Muscle of leg (tissue), 11 donors: ENCODE data around the gene LRCOL1. TPM values are rescaled to one million over a fixed set of nuclear protein-coding genes. Genes with fewer than 3 reads are reported as not detected.
A peak's percentile ranks its signal among the peaks of the same experiment; 100 is the strongest.

Experiments
- DNase-seq: peaks from one replicate; pipeline ENCODE4 v3.0.0; 2013
- H3K27ac ChIP-seq: one replicate; pipeline ENCODE4 v1.5.1; 2013; ENCODE audit warnings: mild to moderate bottlenecking, low read length, control low read depth
- H3K27me3 ChIP-seq: one replicate; pipeline ENCODE4 v1.6.1; 2013; ENCODE audit warnings: low read length; ENCODE audit not compliant: control insufficient read depth, insufficient read depth
- H3K36me3 ChIP-seq: one replicate; pipeline ENCODE4 v1.6.1; 2013; ENCODE audit warnings: low read length; ENCODE audit not compliant: control insufficient read depth, insufficient read depth
- H3K4me1 ChIP-seq: one replicate; pipeline ENCODE4 v1.6.1; 2013; ENCODE audit warnings: low read length; ENCODE audit not compliant: control insufficient read depth, insufficient read depth
- H3K4me3 ChIP-seq: one replicate; pipeline ENCODE4 v1.5.1; 2013; ENCODE audit warnings: low read length, control low read depth
- H3K9me3 ChIP-seq: replicated peaks from 2 replicates; pipeline ENCODE4 v1.6.1; 2013; ENCODE audit warnings: low read depth, low read length; ENCODE audit not compliant: control insufficient read depth
- WGBS: methylation state at CpG from one replicate; pipeline ENCODE4 v1.1.5; 2013; ENCODE audit warnings: missing lambda C conversion rate; ENCODE audit not compliant: insufficient coverage; 5-methylcytosine and 5-hydroxymethylcytosine counted together
- polyA plus RNA-seq, 8 donors: library from polyadenylated mRNA; unstranded; fragments of 120-200 nt; gene quantifications; one replicate each; pipeline versions ENCODE4 v1.2.1 to v1.2.3, GENCODE V29; 2013; ENCODE audit warnings: inconsistent platforms in 1 of 8, low replicate concordance in 1 of 8; ENCODE audit not compliant: insufficient read length in 8 of 8, insufficient read depth in 1 of 8
- total RNA-seq: library from RNA; stranded (reverse); fragments of 120-200 nt; gene quantifications from one replicate; pipeline ENCODE4 v1.2.4, GENCODE V29; 2013

LRCOL1 gene
- total and polyA plus RNA-seq, 9 donors = 0.13 to 0.64 (median 0.22) TPM; not detected in 2

- no peak for DNase-seq
- peaks cover 6% of the 10 kb centered on the region for H3K4me1 ChIP-seq
- 88% methylated on average over 22 of the region's 25 CpGs for WGBS
- no peaks in the 10 kb centered on the region for H3K9me3 ChIP-seq
- peaks cover 35% of the 10 kb centered on the region for H3K36me3 ChIP-seq
- no peak overlapping the region for H3K27ac ChIP-seq
- H3K4me3 ChIP-seq = no peak overlapping the region
- no peaks in the 10 kb centered on the region for H3K27me3 ChIP-seq
These were observed 43.8 kb downstream of the LRCOL1 start for GRCh38 chr12:132566516-132567131.

DNA sequence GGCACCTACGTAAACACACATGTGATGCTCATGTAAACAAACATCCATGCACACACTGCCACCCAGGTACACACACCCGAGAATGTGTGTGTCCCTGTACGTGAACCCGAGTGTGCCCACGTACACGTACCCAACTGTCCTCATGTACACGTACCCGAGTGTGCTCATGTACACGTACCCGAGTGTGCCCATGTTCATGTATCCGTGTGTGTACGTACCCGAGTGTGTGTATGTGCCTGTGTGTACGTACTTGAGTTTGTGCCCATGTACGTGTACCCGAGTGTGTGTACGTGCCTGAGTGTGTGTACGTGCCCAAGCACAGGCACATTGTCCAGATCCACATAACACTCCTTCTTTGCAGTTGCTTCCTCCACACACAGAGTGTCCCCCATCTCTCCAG is 45.0 kb downstream of the LRCOL1 start:
- no peak for DNase-seq
- Histone ChIP-seq H3K4me3 (no peak overlapping the region), H3K27ac (no peak overlapping the region), H3K9me3 (no peaks in the 10 kb centered on the region), H3K4me1 (peaks cover 17% of the 10 kb centered on the region), H3K27me3 (peaks cover 3% of the 10 kb centered on the region), H3K36me3 (peaks cover 25% of the 10 kb centered on the region)
- WGBS = 95% methylated on average over 18 of the region's 18 CpGs

- no peak for DNase-seq
- peaks cover 22% of the 10 kb centered on the region for H3K36me3 ChIP-seq
- H3K27me3 ChIP-seq = peaks cover 3% of the 10 kb centered on the region
- peaks cover 25% of the 10 kb centered on the region for H3K4me1 ChIP-seq
- no peak overlapping the region for H3K27ac ChIP-seq
- H3K9me3 ChIP-seq = no peaks in the 10 kb centered on the region
- H3K4me3 ChIP-seq = no peak overlapping the region
- WGBS = 78% methylated on average over 20 of the region's 20 CpGs
These were observed 46.5 kb downstream of the LRCOL1 start for GRCh38 chr12:132563911-132564310.

DNA sequence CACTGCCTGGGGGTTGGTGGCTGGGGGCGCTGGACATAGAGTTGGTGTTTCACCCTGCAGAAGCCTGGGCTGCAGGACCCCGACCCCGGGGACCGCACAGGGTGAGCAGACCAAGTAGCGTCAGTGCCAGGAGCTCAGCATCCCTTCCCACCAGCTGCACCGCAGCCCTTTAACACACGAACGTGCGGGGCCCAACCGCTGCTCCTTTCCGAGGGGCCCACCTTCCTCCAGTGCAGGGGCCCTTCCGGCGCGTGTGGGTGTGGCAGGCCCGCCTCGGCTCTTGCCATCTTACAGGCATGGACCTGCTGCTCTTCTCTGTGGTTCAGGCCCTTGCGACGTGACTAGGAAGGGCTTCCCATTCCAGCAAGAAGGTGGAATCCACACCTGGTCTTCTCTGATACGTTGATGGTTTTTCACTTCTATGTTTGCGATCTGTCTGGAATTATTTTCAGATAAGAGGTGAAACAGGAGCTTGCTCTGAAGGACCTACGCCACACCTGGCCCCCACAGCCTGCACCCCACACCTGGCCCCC is 47.8 kb downstream of the LRCOL1 start:
- Histone ChIP-seq H3K4me1 (peaks cover 25% of the 10 kb centered on the region), H3K4me3 (no peak overlapping the region), H3K27me3 (peaks cover 4% of the 10 kb centered on the region), H3K9me3 (no peaks in the 10 kb centered on the region), H3K36me3 (peaks cover 11% of the 10 kb centered on the region), H3K27ac (no peak overlapping the region)
- 69% methylated on average over 19 of the region's 21 CpGs for WGBS
- no peak for DNase-seq

GRCh38 chr12:132561427-132562156 is 48.8 kb downstream of the LRCOL1 start:
- Histone ChIP-seq H3K27ac (no peak overlapping the region), H3K9me3 (no peaks in the 10 kb centered on the region), H3K4me3 (peak overlapping the region; percentile 59), H3K36me3 (peaks cover 6% of the 10 kb centered on the region), H3K4me1 (peaks cover 25% of the 10 kb centered on the region), H3K27me3 (peaks cover 4% of the 10 kb centered on the region)
- 39% methylated on average over 16 of the region's 21 CpGs for WGBS
- DNase-seq = no peak

- peak; percentile 73 for DNase-seq
- peak overlapping the region; percentile 59 for H3K4me3 ChIP-seq
- H3K27ac ChIP-seq = no peak overlapping the region
- no peaks in the 10 kb centered on the region for H3K9me3 ChIP-seq
- H3K27me3 ChIP-seq = peaks cover 4% of the 10 kb centered on the region
- WGBS = under 1% methylated on average over 47 of the region's 49 CpGs
- H3K36me3 ChIP-seq = peaks cover 4% of the 10 kb centered on the region
- H3K4me1 ChIP-seq = peaks cover 25% of the 10 kb centered on the region
These were observed 49.6 kb downstream of the LRCOL1 start for GRCh38 chr12:132560614-132561426.

DNA sequence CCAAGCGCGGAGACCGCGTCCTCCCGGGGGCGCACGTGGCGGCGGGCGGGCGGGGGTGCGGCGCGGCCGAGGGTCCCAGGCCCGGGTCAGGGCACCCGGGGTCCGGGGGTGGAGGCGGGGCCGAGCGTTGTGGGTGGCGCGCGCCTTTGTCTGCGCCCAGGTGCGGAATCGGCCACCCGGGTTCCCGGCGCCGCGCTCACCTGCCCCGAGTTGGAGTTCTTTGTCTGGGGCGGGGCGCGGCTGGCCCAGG is 50.1 kb downstream of the LRCOL1 start:
- Histone ChIP-seq H3K4me3 (peak overlapping the region; percentile 59), H3K27ac (no peak overlapping the region), H3K27me3 (peaks cover 4% of the 10 kb centered on the region), H3K36me3 (peaks cover under 1% of the 10 kb centered on the region), H3K4me1 (peaks cover 25% of the 10 kb centered on the region), H3K9me3 (no peaks in the 10 kb centered on the region)
- under 1% methylated on average over 36 of the region's 36 CpGs for WGBS
- DNase-seq = no peak

DNA sequence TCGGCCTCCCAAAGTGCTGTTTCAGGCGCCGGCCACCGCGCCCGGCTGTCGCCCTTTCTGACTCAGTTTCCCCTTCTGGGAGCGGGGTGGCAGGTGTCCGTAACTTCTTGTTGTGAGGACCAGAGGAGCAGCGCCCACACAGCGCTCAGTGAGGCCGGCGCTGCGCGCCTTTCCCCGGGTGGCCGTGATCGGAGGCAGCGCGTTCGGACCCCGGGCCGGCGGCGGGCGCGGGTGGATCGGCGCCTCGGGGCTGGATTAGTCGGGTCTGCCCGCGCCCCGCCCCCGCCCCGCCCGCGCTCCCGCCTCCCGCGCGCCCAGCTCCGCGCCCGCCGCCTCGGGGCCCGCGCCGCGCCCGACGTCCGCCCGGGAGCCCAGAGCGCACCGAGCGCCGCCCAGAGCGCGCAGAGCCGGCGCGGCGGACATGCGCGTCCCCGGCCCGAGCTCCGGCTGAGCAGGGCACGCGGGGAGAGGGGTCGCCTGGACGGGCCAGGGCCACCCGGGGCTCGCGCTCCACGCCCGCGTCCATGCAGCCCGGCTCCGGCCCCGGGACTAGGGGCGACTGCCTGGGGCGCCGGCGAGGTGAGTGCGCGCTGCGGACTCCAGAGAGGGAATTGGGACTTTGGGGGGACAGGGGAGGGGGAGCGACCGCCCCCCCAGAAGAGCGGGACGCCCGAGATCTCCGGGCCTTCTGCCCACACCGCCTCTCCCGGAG is 50.6 kb downstream of the LRCOL1 start:
- no peaks in the 10 kb centered on the region for H3K36me3 ChIP-seq
- no peaks in the 10 kb centered on the region for H3K9me3 ChIP-seq
- peak overlapping the region; percentile 59 for H3K4me3 ChIP-seq
- no peak overlapping the region for H3K27ac ChIP-seq
- under 1% methylated on average over 98 of the region's 98 CpGs for WGBS
- H3K27me3 ChIP-seq = peaks cover 4% of the 10 kb centered on the region
- peak; percentile 78 for DNase-seq
- H3K4me1 ChIP-seq = peaks cover 25% of the 10 kb centered on the region

- peaks cover 2% of the 10 kb centered on the region for H3K36me3 ChIP-seq
- DNase-seq = no peak
- peak overlapping the region; percentile 50 for H3K4me3 ChIP-seq
- H3K27ac ChIP-seq = no peak overlapping the region
- 56% methylated on average over 43 of the region's 45 CpGs for WGBS
- H3K27me3 ChIP-seq = peaks cover 4% of the 10 kb centered on the region
- H3K9me3 ChIP-seq = no peaks in the 10 kb centered on the region
- peaks cover 24% of the 10 kb centered on the region for H3K4me1 ChIP-seq
These were observed 51.3 kb downstream of the LRCOL1 start for GRCh38 chr12:132558861-132559623.
